ENCODE results near the gene TLE4.

Gene TLE4

DNA sequence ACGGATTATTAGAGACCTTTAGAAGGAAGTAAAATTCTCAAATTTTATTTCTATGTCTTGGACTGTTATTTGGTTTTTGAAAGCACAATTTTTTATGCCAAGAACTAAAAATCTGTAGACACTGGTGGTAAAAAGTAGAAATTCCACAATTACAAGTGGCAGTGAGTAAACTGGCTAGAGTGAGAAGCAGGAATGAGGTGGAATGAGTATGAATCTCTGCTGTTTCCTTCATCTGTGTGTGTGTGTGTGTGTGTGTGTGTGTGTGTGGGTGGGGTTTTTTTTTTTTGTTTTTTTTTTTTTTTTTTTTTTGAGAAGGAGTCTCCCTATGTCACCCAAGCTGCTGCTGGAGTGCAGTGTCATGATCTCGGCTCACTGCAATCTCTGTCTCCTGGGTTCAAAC, 94.2 kb downstream of the TLE4 start:
- Histone ChIP-seq H3K4me1 (ENCODE audit: low read length) (no peaks in the 10 kb centered on the region), H3K36me3 (replicated peaks; ENCODE audit: insufficient read depth, low read length) (no peaks in the 10 kb centered on the region), H3K79me2 (ENCODE audit: low read length) (no peaks in the 10 kb centered on the region), H3K4me3 (ENCODE audit: low read length) (no peak overlapping the region), H3K9ac (ENCODE audit: low read length) (no peak overlapping the region), H4K20me1 (ENCODE audit: insufficient read depth, low read length) (no peaks in the 10 kb centered on the region), H3K9me3 (replicated peaks; ENCODE audit: insufficient read depth, low read length) (no peaks in the 10 kb centered on the region), H3F3A (ENCODE audit: insufficient read depth, low read length) (no peaks in the 10 kb centered on the region), H2AFZ (ENCODE audit: low read length) (no peak overlapping the region), H3K4me2 (ENCODE audit: low read depth, low read length) (no peak overlapping the region), H3K27ac (ENCODE audit: low read length) (no peak overlapping the region), H3K27me3 (replicated peaks; ENCODE audit: insufficient read depth, low read length) (no peaks in the 10 kb centered on the region), H3K9me2 (replicated peaks; ENCODE audit: insufficient read depth, low read length) (no peaks in the 10 kb centered on the region)
- TF ChIP-seq EZH2 (optimal IDR thresholded peaks at IDR 0.05; ENCODE audit: low read depth, low read length) (no peak), EZH2phosphoT487 (IDR thresholded peaks at IDR 0.05; ENCODE audit: low read length) (no peak)
- TF ChIP-seq, protein P1, sequence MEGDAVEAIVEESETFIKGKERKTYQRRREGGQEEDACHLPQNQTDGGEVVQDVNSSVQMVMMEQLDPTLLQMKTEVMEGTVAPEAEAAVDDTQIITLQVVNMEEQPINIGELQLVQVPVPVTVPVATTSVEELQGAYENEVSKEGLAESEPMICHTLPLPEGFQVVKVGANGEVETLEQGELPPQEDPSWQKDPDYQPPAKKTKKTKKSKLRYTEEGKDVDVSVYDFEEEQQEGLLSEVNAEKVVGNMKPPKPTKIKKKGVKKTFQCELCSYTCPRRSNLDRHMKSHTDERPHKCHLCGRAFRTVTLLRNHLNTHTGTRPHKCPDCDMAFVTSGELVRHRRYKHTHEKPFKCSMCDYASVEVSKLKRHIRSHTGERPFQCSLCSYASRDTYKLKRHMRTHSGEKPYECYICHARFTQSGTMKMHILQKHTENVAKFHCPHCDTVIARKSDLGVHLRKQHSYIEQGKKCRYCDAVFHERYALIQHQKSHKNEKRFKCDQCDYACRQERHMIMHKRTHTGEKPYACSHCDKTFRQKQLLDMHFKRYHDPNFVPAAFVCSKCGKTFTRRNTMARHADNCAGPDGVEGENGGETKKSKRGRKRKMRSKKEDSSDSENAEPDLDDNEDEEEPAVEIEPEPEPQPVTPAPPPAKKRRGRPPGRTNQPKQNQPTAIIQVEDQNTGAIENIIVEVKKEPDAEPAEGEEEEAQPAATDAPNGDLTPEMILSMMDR (IDR thresholded peaks at IDR 0.05; ENCODE audit: low read length): no peak
- DNase-seq: no peak

DNA sequence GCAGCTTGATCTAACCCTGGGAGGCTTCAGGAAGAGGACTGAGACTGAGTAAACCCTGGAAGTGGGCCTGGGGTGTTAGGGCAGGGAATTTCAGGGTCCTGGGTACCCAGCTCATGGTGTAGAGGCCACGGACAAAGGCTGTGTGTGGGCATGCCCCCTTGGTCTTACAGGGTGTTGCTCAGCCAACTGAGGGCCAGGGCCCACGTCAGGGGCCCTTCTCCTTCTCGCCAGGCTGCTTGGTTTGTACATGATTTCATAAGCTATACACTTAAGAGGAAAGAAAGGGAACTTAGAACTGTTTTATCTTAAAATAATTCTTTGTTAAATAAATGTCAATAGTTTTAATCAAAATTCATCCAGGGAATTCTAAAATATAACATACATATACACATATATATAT, 95.4 kb downstream of the TLE4 start:
- H3K9ac ChIP-seq (ENCODE audit: low read length): no peak overlapping the region
- H3K9me3 ChIP-seq (replicated peaks; ENCODE audit: insufficient read depth, low read length): no peaks in the 10 kb centered on the region
- no peaks in the 10 kb centered on the region for H3K79me2 ChIP-seq (ENCODE audit: low read length)
- H3K36me3 ChIP-seq (replicated peaks; ENCODE audit: insufficient read depth, low read length): no peaks in the 10 kb centered on the region
- H4K20me1 ChIP-seq (ENCODE audit: insufficient read depth, low read length): no peaks in the 10 kb centered on the region
- no peaks in the 10 kb centered on the region for H3K9me2 ChIP-seq (replicated peaks; ENCODE audit: insufficient read depth, low read length)
- TF ChIP-seq EZH2phosphoT487 (IDR thresholded peaks at IDR 0.05; ENCODE audit: low read length): no peak
- TF ChIP-seq EZH2 (optimal IDR thresholded peaks at IDR 0.05; ENCODE audit: low read depth, low read length): no peak
- TF ChIP-seq, protein P1 (IDR thresholded peaks at IDR 0.05; ENCODE audit: low read length): no peak
- no peak overlapping the region for H3K4me2 ChIP-seq (ENCODE audit: low read depth, low read length)
- no peaks in the 10 kb centered on the region for H3K27me3 ChIP-seq (replicated peaks; ENCODE audit: insufficient read depth, low read length)
- H3F3A ChIP-seq (ENCODE audit: insufficient read depth, low read length): no peaks in the 10 kb centered on the region
- no peaks in the 10 kb centered on the region for H3K4me1 ChIP-seq (ENCODE audit: low read length)
- H3K27ac ChIP-seq (ENCODE audit: low read length): no peak overlapping the region
- no peak overlapping the region for H2AFZ ChIP-seq (ENCODE audit: low read length)
- no peak overlapping the region for H3K4me3 ChIP-seq (ENCODE audit: low read length)
- DNase-seq: no peak

DNA sequence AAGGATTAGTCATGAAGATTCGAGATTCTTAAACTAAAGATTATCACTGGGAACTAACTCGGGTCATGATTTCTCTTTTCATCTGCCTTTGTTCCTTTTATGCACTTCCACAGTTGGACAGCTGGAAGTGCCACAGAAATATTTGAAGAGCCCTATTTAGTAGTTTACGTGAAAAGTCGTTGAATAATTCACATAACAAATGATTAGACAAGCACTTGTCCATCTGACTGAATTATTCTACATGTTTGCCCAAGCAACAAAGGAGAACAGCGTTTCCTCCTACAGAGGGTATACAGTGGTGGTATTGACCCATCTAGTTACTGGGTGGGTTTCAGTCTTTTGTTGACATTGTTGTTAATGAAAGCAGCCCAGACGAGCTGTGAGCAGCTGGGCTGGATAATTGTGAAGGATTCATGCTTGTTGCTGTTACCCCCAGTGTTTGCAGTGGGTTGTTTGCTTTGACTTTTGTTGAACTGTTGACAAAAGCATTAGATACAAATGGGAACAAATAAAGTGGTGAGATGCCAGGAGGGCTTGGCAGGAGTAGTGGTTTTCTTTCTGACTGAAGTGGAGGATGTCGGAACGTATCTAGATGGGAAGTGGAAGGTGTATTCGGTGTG, 96.2 kb downstream of the TLE4 start:
- Histone ChIP-seq H2AFZ (ENCODE audit: low read length) (no peak overlapping the region), H3F3A (ENCODE audit: insufficient read depth, low read length) (no peaks in the 10 kb centered on the region), H3K79me2 (ENCODE audit: low read length) (no peaks in the 10 kb centered on the region), H3K4me2 (ENCODE audit: low read depth, low read length) (no peak overlapping the region), H3K4me3 (ENCODE audit: low read length) (no peak overlapping the region), H4K20me1 (ENCODE audit: insufficient read depth, low read length) (no peaks in the 10 kb centered on the region), H3K27me3 (replicated peaks; ENCODE audit: insufficient read depth, low read length) (no peaks in the 10 kb centered on the region), H3K4me1 (ENCODE audit: low read length) (no peaks in the 10 kb centered on the region), H3K27ac (ENCODE audit: low read length) (no peak overlapping the region), H3K9ac (ENCODE audit: low read length) (no peak overlapping the region), H3K9me3 (replicated peaks; ENCODE audit: insufficient read depth, low read length) (no peaks in the 10 kb centered on the region), H3K36me3 (replicated peaks; ENCODE audit: insufficient read depth, low read length) (no peaks in the 10 kb centered on the region), H3K9me2 (replicated peaks; ENCODE audit: insufficient read depth, low read length) (no peaks in the 10 kb centered on the region)
- DNase-seq: no peak
- TF ChIP-seq, protein P1 (IDR thresholded peaks at IDR 0.05; ENCODE audit: low read length): no peak
- TF ChIP-seq EZH2phosphoT487 (IDR thresholded peaks at IDR 0.05; ENCODE audit: low read length) (no peak), EZH2 (optimal IDR thresholded peaks at IDR 0.05; ENCODE audit: low read depth, low read length) (no peak)
